MCF 10A (cell line): ENCODE data around the gene RAB11FIP5. TPM values are rescaled to one million over a fixed set of nuclear protein-coding genes. Genes with fewer than 3 reads are reported as not detected.

Experiments used
- BruUV-seq: library from RNA; stranded (reverse); fragments of 400-500 nt; replicated peaks from 2 replicates; lab custom pipeline; 2021; lab: Mats Ljungman, UMichigan
- CTCF ChIA-PET: fragments of 300-600 bp; sonication (Branson Sonifier 250); formaldehyde crosslinking; extraction: SDS; loops from one replicate; lab custom pipeline; 2021; ENCODE audit warnings: antibody characterized with exemption, inconsistent platforms; lab: Yijun Ruan, JAX
- POLR2A ChIA-PET: fragments of 300-600, 350-650 bp; sonication (Branson Sonifier 250); formaldehyde crosslinking; extraction: SDS; loops from one replicate; lab custom pipeline; 2020; ENCODE audit warnings: antibody characterized with exemption, inconsistent platforms; lab: Yijun Ruan, JAX
- DNase-seq: peaks from one replicate; pipeline ENCODE4 v3.0.0-alpha.2; 2018; ENCODE audit not compliant: unreplicated experiment
- H3K27ac Mint-ChIP-seq: one replicate; pipeline ENCODE4 v1.8.0; 2022; ENCODE audit warnings: mild to moderate bottlenecking, low read depth, mixed read lengths; ENCODE audit not compliant: unreplicated experiment
- H3K27me3 Mint-ChIP-seq: one replicate; pipeline ENCODE4 v1.8.0; 2022; ENCODE audit warnings: mixed read lengths; ENCODE audit not compliant: insufficient read depth, unreplicated experiment
- H3K36me3 Mint-ChIP-seq: one replicate; pipeline ENCODE4 v1.8.0; 2022; ENCODE audit warnings: mild to moderate bottlenecking, moderate library complexity, mixed read lengths; ENCODE audit not compliant: insufficient read depth, unreplicated experiment
- H3K4me1 Mint-ChIP-seq: one replicate; pipeline ENCODE4 v1.8.0; 2022; ENCODE audit warnings: mixed read lengths; ENCODE audit not compliant: insufficient read depth, unreplicated experiment
- H3K4me3 Mint-ChIP-seq: one replicate; pipeline ENCODE4 v1.8.0; 2022; ENCODE audit warnings: mild to moderate bottlenecking, moderate library complexity, mixed read lengths; ENCODE audit not compliant: unreplicated experiment
- H3K9me3 Mint-ChIP-seq: one replicate; pipeline ENCODE4 v1.8.0; 2022; ENCODE audit warnings: mixed read lengths; ENCODE audit not compliant: unreplicated experiment
- intact Hi-C: fragments of 100-400 bp; cut with micrococcal nuclease; formaldehyde crosslinking; loops from 2 replicates; pipeline ENCODE4 v1.14.1; 2022
- total RNA-seq: library from RNA; stranded (reverse); gene quantifications from 2 replicates; pipeline ENCODE4 v1.2.3, GENCODE V29; 2022
- TF ChIP-seq, protein P1 (sequence below): fragments of 200-600 bp; IDR thresholded peaks from one replicate; pipeline ENCODE4 v1.8.0; 2022; ENCODE audit warnings: antibody characterized with exemption, mild to moderate bottlenecking; ENCODE audit not compliant: unreplicated experiment

The RAB11FIP5 gene
- total RNA-seq, 1 experiment from 2014 or later, result 36.9 TPM

DNA sequence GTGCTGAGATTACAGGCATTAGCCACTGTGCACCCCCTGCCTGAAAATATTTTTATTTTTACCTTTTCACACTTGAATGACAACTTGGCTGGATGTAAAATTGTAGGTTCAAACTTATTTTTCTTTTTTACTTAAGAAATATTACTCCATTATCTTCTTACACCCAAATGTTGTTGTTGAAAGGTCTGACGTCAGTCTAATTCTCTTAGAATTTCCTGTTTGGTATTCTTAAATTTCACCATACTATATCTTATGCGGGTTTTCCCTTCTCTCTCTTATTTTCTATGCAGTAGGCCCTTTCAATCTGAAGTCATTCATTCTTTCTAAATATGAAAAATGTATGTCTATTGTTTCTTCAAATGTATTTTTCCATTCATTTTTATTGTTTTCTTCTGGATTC is 29.1 kb upstream of the RAB11FIP5 start:
- no peaks in the 10 kb centered on the region for H3K27me3 Mint-ChIP-seq
- intact Hi-C loops, result no loop called here
- CTCF ChIA-PET, result no interaction called here

DNA sequence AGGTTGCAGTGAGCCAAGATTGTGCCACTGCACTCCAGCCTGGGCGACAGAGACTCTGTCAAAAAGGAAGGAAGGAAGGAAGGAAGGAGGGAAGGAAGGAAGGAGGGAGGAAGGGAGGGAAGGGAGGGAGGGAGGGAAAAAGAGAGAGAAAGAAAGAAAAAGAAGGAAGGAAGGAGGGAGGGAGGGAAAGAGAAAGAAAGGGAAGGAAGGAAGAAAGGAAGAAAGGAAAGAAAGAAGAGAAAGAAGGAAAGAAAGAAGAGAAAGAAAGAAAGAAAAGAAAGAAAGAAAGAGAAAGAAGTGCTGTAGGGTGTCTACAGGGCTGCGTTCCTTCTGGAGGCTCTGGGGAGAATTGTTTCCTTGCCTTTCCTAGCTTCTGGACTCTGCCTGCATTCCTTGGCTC is 22.5 kb upstream of the RAB11FIP5 start:
- no peak overlapping the region for H3K27ac Mint-ChIP-seq
- H3K4me1 Mint-ChIP-seq, result no peaks in the 10 kb centered on the region
- H3K4me3 Mint-ChIP-seq, result no peak overlapping the region
- TF ChIP-seq, protein P1, sequence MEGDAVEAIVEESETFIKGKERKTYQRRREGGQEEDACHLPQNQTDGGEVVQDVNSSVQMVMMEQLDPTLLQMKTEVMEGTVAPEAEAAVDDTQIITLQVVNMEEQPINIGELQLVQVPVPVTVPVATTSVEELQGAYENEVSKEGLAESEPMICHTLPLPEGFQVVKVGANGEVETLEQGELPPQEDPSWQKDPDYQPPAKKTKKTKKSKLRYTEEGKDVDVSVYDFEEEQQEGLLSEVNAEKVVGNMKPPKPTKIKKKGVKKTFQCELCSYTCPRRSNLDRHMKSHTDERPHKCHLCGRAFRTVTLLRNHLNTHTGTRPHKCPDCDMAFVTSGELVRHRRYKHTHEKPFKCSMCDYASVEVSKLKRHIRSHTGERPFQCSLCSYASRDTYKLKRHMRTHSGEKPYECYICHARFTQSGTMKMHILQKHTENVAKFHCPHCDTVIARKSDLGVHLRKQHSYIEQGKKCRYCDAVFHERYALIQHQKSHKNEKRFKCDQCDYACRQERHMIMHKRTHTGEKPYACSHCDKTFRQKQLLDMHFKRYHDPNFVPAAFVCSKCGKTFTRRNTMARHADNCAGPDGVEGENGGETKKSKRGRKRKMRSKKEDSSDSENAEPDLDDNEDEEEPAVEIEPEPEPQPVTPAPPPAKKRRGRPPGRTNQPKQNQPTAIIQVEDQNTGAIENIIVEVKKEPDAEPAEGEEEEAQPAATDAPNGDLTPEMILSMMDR, result no peak
- DNase-seq, result no peak
- no peaks in the 10 kb centered on the region for H3K36me3 Mint-ChIP-seq
- ChIA-PET CTCF (no interaction called here), POLR2A (interaction anchor here (0.5 kb wide), 1 partner anchor 319 kb away, joined by 4 read pairs; no protein-coding TSS in a partner anchor)
- H3K27me3 Mint-ChIP-seq, result peaks cover 13% of the 10 kb centered on the region
- H3K9me3 Mint-ChIP-seq, result no peaks in the 10 kb centered on the region
- BruUV-seq, result no TSS peak
- intact Hi-C loops, result no loop called here

More for the DNA sequence above, 29.1 kb upstream of the RAB11FIP5 start:
- H3K4me1 Mint-ChIP-seq, result no peaks in the 10 kb centered on the region
- no peak overlapping the region for H3K27ac Mint-ChIP-seq
- H3K4me3 Mint-ChIP-seq, result no peak overlapping the region
- BruUV-seq, result no TSS peak
- no peaks in the 10 kb centered on the region for H3K36me3 Mint-ChIP-seq
- no peak for DNase-seq
- H3K9me3 Mint-ChIP-seq, result no peaks in the 10 kb centered on the region
- POLR2A ChIA-PET, result interaction anchor here (1.1 kb wide), 1 partner anchor 20 kb away, joined by 6 read pairs; no protein-coding TSS in a partner anchor
- TF ChIP-seq, protein P1, result no peak

DNA sequence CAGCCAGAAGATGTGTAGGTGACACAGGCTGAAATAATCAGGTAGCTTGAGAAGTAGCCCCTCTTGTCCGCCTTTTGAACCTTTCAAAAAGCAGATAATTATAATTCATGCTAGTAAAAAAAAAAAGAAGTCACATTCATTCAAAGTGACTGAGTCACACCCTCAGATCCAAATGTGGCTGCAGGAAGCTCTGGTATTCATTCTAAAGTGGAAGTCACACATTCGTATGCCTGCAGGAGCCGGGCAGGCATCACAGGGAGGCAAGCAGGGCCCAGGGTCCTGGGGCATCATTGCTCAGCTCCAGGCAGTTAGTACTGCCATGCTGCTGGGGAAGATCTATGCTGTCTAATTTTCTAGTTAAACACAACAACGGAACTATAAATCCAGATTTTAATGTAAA is 21.7 kb upstream of the RAB11FIP5 start:
- TF ChIP-seq, protein P1, result no peak
- BruUV-seq, result no TSS peak
- no peaks in the 10 kb centered on the region for H3K4me1 Mint-ChIP-seq
- no peak overlapping the region for H3K4me3 Mint-ChIP-seq
- H3K27me3 Mint-ChIP-seq, result peaks cover 19% of the 10 kb centered on the region
- POLR2A ChIA-PET, result no interaction called here
- CTCF ChIA-PET, result interaction anchor here (0.7 to 1.2 kb wide), 3 partner anchors 42 to 371 kb away, joined by 3 to 4 read pairs (median 3); no protein-coding TSS in a partner anchor
- H3K36me3 Mint-ChIP-seq, result no peaks in the 10 kb centered on the region
- no peak for DNase-seq
- no peak overlapping the region for H3K27ac Mint-ChIP-seq
- intact Hi-C loops, result no loop called here
- H3K9me3 Mint-ChIP-seq, result no peaks in the 10 kb centered on the region

DNA sequence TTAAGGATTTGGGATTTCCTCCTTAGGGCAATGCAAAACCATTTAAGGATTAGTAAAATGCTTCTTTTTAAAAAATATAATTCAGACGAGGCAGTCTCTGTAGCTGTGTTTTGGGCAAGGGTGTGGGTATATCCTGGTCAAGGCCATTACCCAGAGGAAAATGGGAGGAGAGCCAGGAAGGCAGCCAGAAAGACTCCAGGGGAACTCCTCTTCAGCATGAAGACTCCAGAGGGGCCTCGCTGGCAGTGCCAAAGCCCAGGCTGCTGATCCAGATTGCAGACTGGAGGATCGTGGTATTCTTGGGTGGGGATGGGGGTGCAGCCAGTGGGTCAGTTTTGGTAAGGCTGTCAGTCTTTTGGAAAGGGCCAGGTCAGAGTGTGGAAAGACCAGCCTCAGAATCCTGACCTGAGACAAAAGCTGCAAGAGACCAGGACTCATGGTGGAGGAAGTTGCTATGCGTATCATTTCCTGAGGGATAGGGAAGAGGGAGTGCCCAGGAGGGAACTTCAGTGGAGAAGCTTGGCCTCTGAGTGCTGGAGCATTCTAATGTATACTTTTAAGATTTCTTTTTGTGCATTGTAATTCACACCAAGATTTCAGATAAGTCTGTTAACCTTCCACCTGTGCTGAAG is 20.9 kb upstream of the RAB11FIP5 start:
- Mint-ChIP-seq H3K4me1 (no peaks in the 10 kb centered on the region), H3K27me3 (peaks cover 26% of the 10 kb centered on the region), H3K9me3 (no peaks in the 10 kb centered on the region), H3K36me3 (no peaks in the 10 kb centered on the region), H3K27ac (no peak overlapping the region), H3K4me3 (no peak overlapping the region)
- ChIA-PET POLR2A (no interaction called here), CTCF (interaction anchor here (0.7 to 1.2 kb wide), 3 partner anchors 43 to 370 kb away, joined by 3 to 4 read pairs (median 3); no protein-coding TSS in a partner anchor)
- TF ChIP-seq, protein P1, result no peak
- intact Hi-C loops, result no loop called here
- DNase-seq, result no peak
- no TSS peak for BruUV-seq
